GM21786 (cell line): ENCODE results near the gene DPM3.
"Not testable (repeated sequence)": the region's sequence is repeated elsewhere in the genome, so short reads cannot be mapped to it uniquely, and the experiment has no call there.

Source experiments
- ATAC-seq: cut with Tn5 transposase; IDR thresholded peaks from one replicate; pipeline ENCODE4 v1.9.1; 2021; ENCODE audit not compliant: unreplicated experiment

The DPM3 gene

GRCh38 chr1:155126556-155127104 lies 13.7 kb downstream of the DPM3 start:
- no peak for ATAC-seq

DNA sequence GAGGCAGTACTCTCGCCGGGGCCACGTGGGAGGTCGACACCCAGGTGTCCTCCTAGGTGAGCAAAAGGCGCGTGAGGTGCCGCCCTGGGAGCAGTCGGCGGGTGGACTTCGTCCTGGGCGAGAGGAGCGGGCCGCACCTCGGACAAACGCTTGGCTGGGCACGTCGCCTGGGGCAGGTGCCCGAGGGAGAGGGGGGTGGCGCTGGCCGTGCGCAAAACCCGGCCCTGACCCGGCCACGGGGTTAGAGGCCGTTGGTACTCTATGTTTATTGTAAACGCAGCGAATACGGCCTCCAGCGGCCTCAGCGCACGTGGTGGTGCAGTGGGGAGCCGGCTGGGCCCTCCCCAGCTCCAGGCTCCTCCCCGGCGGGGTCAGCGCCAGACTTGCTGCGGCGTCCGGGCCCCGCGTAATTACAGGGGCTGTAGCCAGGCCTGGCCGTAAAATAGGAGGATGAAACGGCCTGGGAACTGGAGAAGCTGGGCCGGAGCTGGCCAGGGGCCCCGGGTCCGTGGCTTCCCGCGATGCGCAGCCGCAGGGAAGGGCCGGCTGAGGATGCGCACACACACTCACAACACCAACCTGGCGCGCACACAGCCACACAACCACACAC lies 14.3 kb downstream of the DPM3 start:
- ATAC-seq: no peak

DNA sequence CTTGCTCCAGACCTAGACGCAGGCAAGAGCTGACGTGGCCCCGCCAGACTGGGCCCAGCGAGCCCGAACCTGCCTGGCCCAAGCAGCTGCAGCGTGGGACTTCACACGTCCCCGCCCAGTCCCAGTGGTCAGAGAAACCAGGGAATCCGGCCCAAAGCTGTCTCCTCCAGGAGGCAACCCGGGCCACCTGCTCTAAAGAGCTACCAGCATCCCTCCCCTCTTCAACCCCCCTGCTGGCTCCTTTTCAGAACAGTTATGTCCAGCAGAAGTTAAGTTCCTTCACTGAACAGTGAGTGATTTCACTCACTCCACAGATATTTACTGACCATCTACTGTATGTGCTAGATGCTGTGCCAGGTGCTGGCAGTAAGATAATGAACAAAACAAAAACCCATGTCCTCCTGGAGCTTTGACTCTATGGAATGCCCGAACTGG lies 14.8 kb downstream of the DPM3 start:
- ATAC-seq: no peak

DNA sequence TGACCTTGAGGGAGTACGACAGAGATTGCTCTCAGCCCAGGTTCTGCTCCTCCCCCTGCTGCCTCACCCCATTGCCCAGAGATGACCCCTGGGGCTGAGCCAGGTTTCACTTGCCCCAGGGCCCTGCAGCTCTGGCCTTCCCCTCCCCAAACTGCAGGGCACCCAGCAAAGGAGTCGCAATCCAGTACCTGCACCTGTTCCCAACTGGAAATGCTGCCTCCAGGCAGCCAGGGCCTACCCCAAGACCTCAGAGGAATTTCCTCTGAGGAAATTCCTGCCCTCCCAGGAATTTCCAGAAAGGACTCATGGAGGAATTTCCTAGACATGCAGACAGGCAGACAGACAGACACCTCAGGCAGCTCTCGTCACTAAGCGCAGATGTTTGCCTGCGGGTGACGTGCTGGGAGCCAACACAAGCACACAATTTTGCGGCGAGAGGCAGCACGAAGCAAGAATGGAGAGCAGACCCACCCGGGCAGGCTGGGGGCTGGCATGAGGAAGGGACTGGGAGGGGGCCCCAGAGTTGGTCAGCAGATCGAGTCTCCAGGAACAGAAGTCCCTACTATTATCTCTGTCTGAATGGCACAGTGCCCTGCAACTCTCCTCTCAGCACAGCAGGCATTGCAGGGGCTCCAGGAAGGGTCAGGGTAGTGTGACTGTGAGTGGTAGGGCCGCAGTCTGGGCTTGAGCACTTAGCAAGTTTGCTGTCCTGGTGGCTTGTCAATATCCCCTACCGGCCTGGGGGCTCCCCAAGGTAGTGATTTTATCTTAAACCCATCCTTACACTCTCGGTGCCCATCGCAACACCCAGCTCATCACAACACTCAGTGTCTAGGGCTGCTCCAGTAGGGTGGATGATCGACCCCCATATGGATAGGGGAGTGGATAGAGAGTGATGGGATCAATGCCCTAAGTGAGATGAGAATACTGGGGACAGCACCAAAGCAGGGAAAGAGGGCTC lies 15.5 kb downstream of the DPM3 start:
- no peak for ATAC-seq

- ATAC-seq: no peak
Observed at GRCh38 chr1:155123801-155124200, 16.5 kb downstream of the DPM3 start.

DNA sequence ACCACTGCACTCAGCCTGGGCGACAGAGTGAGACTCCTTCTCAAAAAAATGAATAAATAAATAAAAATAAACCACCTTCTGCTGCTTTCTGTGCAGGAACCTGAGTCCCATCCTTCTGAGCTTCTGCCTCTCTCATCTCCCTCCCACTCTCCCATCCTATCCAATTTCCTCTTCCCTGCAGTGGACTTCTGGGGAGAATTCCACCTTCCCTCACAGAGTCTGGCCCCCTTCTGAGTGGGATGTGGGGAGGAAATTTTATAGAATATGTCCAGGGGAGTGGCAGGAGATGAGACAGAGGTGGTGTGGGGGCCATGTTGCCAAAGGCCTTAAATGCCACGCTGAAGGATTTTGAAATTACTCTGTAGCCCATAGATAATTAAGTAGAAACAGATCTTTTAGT lies 18.0 kb downstream of the DPM3 start:
- no peak for ATAC-seq

GRCh38 chr1:155121249-155121648 lies 19.1 kb downstream of the DPM3 start:
- no peak for ATAC-seq

- no peak for ATAC-seq
Observed at GRCh38 chr1:155120253-155120652, 20.1 kb downstream of the DPM3 start.

- ATAC-seq: not testable (repeated sequence)
Observed at GRCh38 chr1:155118090-155118489, 22.2 kb downstream of the DPM3 start.

GRCh38 chr1:155117610-155118009 lies 22.7 kb downstream of the DPM3 start:
- no peak for ATAC-seq

GRCh38 chr1:155116113-155116764 lies 24.1 kb downstream of the DPM3 start:
- ATAC-seq: no peak

DNA sequence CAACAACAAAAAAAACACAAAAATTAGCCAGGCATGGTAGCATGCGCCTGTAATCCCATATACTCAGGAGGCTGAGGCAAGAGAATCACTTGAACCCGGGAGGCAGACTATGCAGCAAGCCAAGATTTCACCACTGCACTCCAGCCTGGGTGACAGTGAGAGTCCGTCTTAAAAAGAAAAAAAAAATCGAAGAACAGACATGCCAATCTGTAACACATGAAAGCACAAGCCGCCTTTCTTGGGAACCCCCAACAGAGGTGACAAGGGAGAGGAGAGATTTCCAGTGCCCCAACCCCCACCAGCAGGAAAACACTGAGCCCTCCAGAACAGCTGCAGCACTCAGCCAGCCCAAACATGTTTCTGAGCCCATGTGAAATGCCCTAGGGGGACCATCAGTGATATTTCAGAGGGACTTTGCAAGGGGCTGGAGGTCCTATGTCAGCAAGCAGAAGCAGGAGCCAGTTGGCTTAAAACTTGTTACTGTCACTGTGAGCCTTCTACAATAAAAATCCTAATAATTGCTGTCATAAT lies 26.8 kb downstream of the DPM3 start:
- no peak for ATAC-seq

DNA sequence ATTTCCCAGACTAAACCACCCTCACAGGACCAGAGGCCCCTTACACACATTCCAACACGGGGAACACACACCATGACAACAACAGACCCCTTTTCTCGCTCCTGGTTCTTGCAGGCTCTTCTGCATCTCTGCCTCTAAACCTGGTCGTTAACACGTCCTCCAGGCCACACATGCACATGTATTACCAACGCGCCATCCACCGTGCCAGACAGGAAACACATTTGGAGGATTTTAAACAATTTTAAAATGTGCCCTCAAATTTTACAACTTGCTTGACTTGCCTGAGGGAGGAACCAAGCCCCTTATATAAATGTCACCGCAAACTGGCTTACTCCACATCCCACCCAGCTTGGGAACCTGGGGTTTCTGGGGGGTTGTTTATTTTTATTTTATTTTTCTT lies 29.5 kb downstream of the DPM3 start:
- no peak for ATAC-seq

DNA sequence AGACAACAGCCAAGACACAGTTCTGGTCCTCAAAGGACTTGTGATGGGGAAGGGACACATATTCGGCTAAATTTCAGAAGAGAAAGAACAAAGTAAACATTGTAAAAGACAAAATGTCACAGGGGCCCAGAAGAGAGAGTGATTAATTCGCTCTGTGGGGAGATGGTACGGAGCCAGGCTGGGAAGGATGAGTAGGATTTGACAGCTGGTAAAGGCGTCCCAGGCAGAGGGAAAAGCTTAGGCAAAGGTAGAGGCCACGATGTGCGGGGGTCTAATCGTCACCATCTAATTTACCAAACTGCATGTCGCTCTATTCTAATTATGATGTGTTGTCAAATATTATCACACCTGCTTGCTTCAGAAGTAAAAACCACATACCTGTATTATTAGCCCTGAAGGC lies 29.9 kb downstream of the DPM3 start:
- ATAC-seq: no peak

DNA sequence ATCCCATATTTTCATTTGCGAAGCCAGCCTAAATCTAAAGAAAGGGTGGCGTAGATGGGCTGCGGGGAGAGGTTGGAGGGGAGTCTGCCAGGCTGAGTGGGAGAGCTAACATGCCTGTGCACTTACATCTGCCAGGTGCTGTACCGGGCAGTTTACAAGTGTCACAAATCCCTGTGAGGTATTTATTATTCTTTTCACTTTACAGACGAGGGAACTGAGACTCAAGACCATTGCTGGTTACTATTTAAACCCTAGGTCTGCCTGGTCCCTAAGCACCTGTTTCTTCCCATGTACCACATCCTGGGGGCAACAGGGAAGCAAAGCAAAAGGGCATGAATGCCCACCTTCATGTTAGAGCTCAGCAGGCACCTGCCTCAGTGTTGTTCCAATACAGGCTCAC lies 32.0 kb downstream of the DPM3 start:
- no peak for ATAC-seq

- no peak for ATAC-seq
Observed at GRCh38 chr1:155107309-155108264, 32.7 kb downstream of the DPM3 start.

DNA sequence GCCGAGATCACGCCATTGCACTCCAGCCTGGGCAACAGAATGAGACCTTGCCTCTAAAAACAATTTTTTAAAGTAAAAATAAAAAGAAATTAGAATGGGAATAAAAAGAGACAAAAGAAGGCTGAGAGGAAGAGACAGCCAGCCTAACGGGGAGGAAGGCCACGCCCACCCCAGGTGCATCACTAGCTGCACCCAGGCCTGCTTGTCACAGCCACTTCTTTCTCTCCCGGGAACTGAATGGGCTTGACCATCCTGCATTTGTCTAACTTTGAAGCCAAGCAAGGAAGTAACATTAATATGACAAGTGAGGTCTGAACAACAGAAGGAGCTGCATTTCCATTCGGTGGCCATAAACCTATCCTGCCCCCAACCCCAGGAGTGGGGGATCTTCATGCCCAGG lies 33.5 kb downstream of the DPM3 start:
- ATAC-seq: no peak

DNA sequence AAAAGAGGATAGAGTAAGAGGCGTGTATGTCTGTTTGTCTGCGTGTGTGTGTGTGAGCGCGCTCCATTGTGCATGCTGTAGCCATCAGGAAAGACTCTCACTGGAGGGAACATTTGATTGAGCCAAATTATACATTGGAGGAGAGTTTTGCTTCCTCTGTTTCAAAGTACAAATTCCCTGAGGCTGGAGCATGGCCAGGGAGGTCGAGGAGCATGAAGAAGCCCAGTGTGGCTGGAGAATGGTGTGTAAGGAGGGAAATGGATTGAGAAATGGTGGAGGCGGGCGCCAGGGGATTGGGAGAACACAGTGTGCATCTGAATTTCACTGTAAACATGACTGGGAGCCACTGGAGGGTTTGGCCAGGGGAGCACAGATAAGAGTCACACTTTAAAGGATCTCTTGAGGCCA lies 34.7 kb downstream of the DPM3 start:
- ATAC-seq: no peak

DNA sequence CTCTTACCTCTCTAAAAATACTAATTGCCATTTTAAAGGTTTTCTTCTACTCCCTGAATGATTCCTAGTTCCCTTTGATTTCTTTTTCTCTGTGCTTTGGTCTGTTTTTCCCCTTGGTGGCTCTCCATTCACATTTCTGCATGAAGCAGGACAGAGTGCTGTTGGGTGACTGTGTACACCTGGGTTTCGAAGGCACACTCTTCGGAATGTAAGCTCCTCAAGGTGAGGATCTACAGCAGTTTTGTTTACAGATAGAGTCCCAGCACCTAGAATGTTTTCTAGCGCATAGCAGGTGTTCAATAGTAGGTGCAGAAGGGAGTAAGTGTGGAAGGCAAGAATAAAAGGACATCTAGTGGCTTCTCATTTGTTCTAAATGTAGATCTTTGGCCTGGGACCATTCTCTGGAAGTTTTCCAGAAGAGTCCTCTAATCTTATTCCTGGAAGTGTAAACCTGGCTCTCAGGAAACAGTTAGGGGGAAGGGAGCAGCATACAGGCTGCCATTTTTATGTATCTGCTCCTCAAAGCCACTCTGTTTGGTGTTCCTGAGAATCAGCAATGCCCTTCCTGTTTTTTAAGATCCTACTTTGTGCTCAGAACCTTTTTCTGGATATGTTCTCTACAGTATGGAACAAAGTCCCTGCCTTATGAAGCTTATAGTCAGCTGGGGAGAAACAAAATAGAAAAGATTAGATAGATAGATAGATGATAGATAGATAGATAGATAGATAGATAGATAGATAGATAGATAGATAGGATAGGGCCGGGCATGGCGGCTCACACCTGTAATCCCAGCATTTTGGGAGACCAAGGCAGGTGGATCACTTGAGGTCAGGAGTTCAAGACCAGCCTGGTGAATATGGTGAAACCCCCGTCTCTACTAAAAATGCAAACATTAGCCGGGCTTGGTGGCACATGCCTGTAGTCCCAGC lies 35.5 kb downstream of the DPM3 start:
- no peak for ATAC-seq
